ENCODE data around the gene HLA-DQB2.

The HLA-DQB2 gene

DNA sequence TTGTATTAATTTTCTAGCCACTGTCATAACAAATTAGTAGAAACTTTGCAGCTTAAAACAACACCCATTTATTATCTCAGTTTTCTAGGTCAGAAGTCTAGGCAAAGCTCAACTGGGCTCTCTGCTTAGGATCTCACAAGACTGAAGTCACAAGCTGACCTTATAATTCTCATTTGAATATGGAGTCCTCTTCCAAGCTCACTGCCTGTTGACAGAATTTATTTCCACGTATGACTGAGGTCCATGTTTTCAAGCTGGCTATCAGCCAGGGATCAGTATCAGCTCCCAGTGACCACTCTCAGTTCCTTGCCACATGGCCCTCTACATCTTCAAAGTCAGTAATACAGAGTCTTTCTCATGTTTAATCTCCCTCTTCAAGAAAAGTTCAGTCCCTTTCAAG is 11.7 kb upstream of the HLA-DQB2 start:
- no peak overlapping the region for H3K27ac ChIP-seq
- TF ChIP-seq, protein P1, sequence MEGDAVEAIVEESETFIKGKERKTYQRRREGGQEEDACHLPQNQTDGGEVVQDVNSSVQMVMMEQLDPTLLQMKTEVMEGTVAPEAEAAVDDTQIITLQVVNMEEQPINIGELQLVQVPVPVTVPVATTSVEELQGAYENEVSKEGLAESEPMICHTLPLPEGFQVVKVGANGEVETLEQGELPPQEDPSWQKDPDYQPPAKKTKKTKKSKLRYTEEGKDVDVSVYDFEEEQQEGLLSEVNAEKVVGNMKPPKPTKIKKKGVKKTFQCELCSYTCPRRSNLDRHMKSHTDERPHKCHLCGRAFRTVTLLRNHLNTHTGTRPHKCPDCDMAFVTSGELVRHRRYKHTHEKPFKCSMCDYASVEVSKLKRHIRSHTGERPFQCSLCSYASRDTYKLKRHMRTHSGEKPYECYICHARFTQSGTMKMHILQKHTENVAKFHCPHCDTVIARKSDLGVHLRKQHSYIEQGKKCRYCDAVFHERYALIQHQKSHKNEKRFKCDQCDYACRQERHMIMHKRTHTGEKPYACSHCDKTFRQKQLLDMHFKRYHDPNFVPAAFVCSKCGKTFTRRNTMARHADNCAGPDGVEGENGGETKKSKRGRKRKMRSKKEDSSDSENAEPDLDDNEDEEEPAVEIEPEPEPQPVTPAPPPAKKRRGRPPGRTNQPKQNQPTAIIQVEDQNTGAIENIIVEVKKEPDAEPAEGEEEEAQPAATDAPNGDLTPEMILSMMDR (conservative IDR thresholded peaks at IDR 0.05): no peak
- no peak for TF ChIP-seq ZFX (IDR thresholded peaks at IDR 0.05)

DNA sequence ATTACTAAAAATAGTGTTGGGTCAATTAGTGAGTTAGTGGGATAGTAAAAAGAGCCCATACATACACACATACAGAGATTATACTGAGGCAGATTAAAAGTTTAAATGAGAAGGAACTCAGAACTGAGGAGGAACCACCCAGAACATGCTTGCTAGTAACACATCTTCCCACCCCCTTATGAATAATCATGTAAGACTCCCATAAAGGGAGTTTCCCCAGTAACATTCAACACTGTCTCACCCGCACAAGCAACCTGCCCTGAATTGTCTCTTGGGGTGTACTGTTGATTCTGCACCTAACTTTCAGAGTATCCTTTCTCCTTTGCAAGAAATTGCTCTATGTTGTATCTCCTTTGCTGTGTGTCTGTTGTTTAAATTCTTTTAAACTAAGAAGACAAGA is 11.1 kb upstream of the HLA-DQB2 start:
- no peak overlapping the region for H3K27ac ChIP-seq
- TF ChIP-seq ZFX (IDR thresholded peaks at IDR 0.05): no peak
- TF ChIP-seq, protein P1 (conservative IDR thresholded peaks at IDR 0.05): no peak

GRCh38 chr6:32772656-32773055 is 9.3 kb upstream of the HLA-DQB2 start:
- TF ChIP-seq, protein P1 (conservative IDR thresholded peaks at IDR 0.05): no peak
- no peak for TF ChIP-seq ZFX (IDR thresholded peaks at IDR 0.05)

DNA sequence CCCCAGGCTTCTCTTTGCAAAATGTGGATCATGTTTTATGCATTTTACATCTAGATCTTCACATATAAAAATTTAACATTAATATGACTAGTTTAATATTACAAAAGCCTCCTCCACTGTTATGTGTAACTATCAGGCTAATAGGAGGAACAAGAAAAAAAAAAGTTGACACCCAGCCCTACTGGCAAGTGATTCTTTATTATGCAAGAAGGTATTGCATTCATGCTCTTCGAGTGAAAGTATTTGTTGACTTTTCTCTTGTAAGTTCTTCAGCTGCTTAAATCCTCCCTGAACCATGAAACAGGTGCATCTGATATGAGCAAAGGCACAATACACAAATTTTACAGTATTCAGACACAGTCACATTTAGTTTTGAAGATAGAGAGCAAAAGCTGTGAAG is 716 bp upstream of the HLA-DQB2 start:
- no peak for TF ChIP-seq ZFX (IDR thresholded peaks at IDR 0.05)
- TF ChIP-seq, protein P1 (conservative IDR thresholded peaks at IDR 0.05): no peak
- H3K27ac ChIP-seq: no peak overlapping the region

More at GRCh38 chr6:32772656-32773055, 9.3 kb upstream of the HLA-DQB2 start:
- H3K27ac ChIP-seq: no peak overlapping the region

- TF ChIP-seq, protein P1 (conservative IDR thresholded peaks at IDR 0.05): no peak
- TF ChIP-seq ZFX (IDR thresholded peaks at IDR 0.05): no peak
Observed at GRCh38 chr6:32761548-32761947, 1.8 kb downstream of the HLA-DQB2 start.

GRCh38 chr6:32761072-32761471 is 2.3 kb downstream of the HLA-DQB2 start:
- no peak overlapping the region for H3K27ac ChIP-seq
- TF ChIP-seq, protein P1 (conservative IDR thresholded peaks at IDR 0.05): no peak
- no peak for TF ChIP-seq ZFX (IDR thresholded peaks at IDR 0.05)

More at GRCh38 chr6:32761548-32761947, 1.8 kb downstream of the HLA-DQB2 start:
- H3K27ac ChIP-seq: no peak overlapping the region

GRCh38 chr6:32759669-32760068 is 3.7 kb downstream of the HLA-DQB2 start:
- no peak overlapping the region for H3K27ac ChIP-seq
- no peak for TF ChIP-seq ZFX (IDR thresholded peaks at IDR 0.05)
- TF ChIP-seq, protein P1 (conservative IDR thresholded peaks at IDR 0.05): no peak

All from C4-2B (cell line).